ENCODE results near the gene PLN. TPM values are rescaled to one million over a fixed set of nuclear protein-coding genes. Genes with fewer than 3 reads are reported as not detected.

Gene PLN
- total and polyA plus RNA-seq, 9 of the 15 experiments (the other 6 are each of a cell fraction or from before 2014, with no cell fraction given), result 0.03 to 0.30 (median 0.03) TPM; not detected in 6

DNA sequence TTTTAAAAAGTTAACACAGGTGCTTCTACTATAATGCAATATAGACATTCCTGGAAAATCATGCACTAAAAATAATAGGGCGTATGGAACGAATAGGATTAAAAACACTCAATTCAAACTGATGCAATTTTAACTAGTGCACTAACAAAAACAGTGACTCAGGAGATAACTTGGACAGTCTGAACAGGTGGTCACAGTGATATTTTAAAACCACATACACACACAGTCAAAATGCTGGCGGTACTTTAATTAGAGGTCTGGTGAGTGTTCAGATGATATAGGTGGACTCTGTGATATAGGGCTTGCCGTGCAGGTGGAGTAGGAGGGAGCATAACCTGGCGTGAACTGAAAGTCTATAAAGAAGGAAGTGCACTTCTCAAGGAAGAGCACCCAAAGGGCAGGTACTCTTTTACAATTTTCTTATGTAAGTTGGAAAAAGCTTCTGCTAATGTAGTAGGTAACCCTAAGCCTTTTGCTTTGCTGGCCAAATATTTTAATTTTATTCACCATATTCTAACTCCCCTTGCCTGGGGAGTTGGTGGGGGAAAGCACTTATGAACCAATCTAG lies 41.9 kb upstream of the PLN start:
- 3% methylated on average over 5 of the region's 5 CpGs for WGBS (ENCODE audit: insufficient coverage, low coverage, missing lambda C conversion rate)
- H3K27me3 ChIP-seq (ENCODE audit: control insufficient read depth in 2 of 2, insufficient read depth in 2 of 2, low read length in 2 of 2), result no peaks in the 10 kb centered on the region
- POLR2A ChIA-PET, result no interaction called here
- H3K4me1 ChIP-seq (replicated peaks in 1 of 2; ENCODE audit: control insufficient read depth in 2 of 2, insufficient read depth in 2 of 2, low read length in 2 of 2), result peaks cover 3 to 12% of the 10 kb centered on the region in 2 experiments; a peak in 2 of 5 replicates
- H3K36me3 ChIP-seq (ENCODE audit: control insufficient read depth, insufficient read depth, low read length), result peaks cover 6% of the 10 kb centered on the region; the same call in 2 of the 3 replicates
- H3K79me2 ChIP-seq (ENCODE audit: control insufficient read depth, insufficient read depth, low read length), result no peaks in the 10 kb centered on the region
- H4K20me1 ChIP-seq (replicated peaks; ENCODE audit: control insufficient read depth, insufficient read depth, low read length), result no peaks in the 10 kb centered on the region
- H3K4me2 ChIP-seq (ENCODE audit: insufficient read depth, low read length), result 0 out of 2 replicates have a peak overlapping the region, but pooled peaks have one; percentile 9
- ATAC-seq, result peak; percentile 92
- H3K27ac ChIP-seq (ENCODE audit: extremely low read depth, low read depth, low read length), result no peak overlapping the region; the same call in 2 of the 3 replicates
- intact Hi-C loops (cut with micrococcal nuclease) (loop anchor here (5.0 kb wide), 1 partner anchor 99 kb away; no protein-coding TSS in a partner anchor), in situ Hi-C loops (cut with MboI) (no loop called here)
- no peak overlapping the region for H3K4me3 ChIP-seq
- no peak for FAIRE-seq
- no peak overlapping the region for H2AFZ ChIP-seq (ENCODE audit: low read depth, low read length)
- H3K9me1 ChIP-seq (ENCODE audit: control insufficient read depth, insufficient read depth, low read length), result no peaks in the 10 kb centered on the region
- no peaks in the 10 kb centered on the region for H3K9me3 ChIP-seq (replicated peaks; ENCODE audit: control insufficient read depth, insufficient read depth, low read depth, low read length)
- no peak overlapping the region for H3K9ac ChIP-seq (ENCODE audit: insufficient read depth in 1 of 2, low read depth in 2 of 2, low read length in 2 of 2)
- peak; percentile 10 to 46 (median 21) for DNase-seq (ENCODE audit: extremely low read depth in 1 of 4, low spot score in 3 of 4)
- CTCF ChIA-PET (ENCODE audit: low intra/inter-chr PET ratio), result no interaction called here
- BruUV-seq (replicated peaks), result no TSS peak
- TF ChIP-seq CBFA2T3 (IDR thresholded peaks at IDR 0.05), result peak; percentile 76
- no peak for TF ChIP-seq ZNF134 (CRISPR knock-in tag; conservative IDR thresholded peaks at IDR 0.05)
- peak; percentile 84 for TF ChIP-seq ARID1B (IDR thresholded peaks at IDR 0.05)
- TF ChIP-seq ZNF589 (CRISPR knock-in tag; IDR thresholded peaks at IDR 0.05; ENCODE audit: low read depth), result no peak
- TF ChIP-seq C11orf30 (IDR thresholded peaks at IDR 0.05; ENCODE audit: low read depth), result peak; percentile 70; the same call in 1 of the 2 replicates
- no peak for TF ChIP-seq KDM4B (IDR thresholded peaks at IDR 0.05; ENCODE audit: borderline replicate concordance in 2 of 2, low read depth in 1 of 2)
- TF ChIP-seq TEAD4 (IDR thresholded peaks at IDR 0.05; ENCODE audit: low read length), result peak; percentile 81
- TF ChIP-seq TEAD4 (CRISPR knock-in tag; IDR thresholded peaks at IDR 0.05; ENCODE audit: borderline replicate concordance), result no peak
- peak; percentile 46 for TF ChIP-seq MTA2 (IDR thresholded peaks at IDR 0.05; ENCODE audit: low read depth)
- peak; percentile 80; the same call in 1 of the 2 replicates for TF ChIP-seq SMARCA4 (IDR thresholded peaks at IDR 0.05)
- peak; percentile 55; the same call in 1 of the 2 replicates for TF ChIP-seq CBFA2T2 (conservative IDR thresholded peaks at IDR 0.05)
- no peak for TF ChIP-seq BCLAF1 (IDR thresholded peaks at IDR 0.05; ENCODE audit: borderline replicate concordance in 1 of 2, control insufficient read depth in 1 of 2, low read depth in 2 of 2, low read length in 1 of 2)
- no peak for TF ChIP-seq BDP1 (IDR thresholded peaks at IDR 0.05; ENCODE audit: insufficient read depth, insufficient read length)
- TF ChIP-seq ZEB2 (IDR thresholded peaks at IDR 0.05), result peak; percentile 80
- no peak for TF ChIP-seq CBX1 (IDR thresholded peaks at IDR 0.05; ENCODE audit: low read depth)
- peak; percentile 1 for TF ChIP-seq BRD9 (IDR thresholded peaks at IDR 0.05; ENCODE audit: low read depth, partially characterized antibody)
- peak; percentile 74 for TF ChIP-seq DPF2 (IDR thresholded peaks at IDR 0.05)
- peak; percentile 26; the same call in 1 of the 2 replicates for TF ChIP-seq JUND (IDR thresholded peaks at IDR 0.05; ENCODE audit: borderline replicate concordance, low read depth, low read length)
- no peak for TF ChIP-seq JUND (tag; IDR thresholded peaks at IDR 0.05; ENCODE audit: borderline replicate concordance, low read depth, low read length)
- TF ChIP-seq ZKSCAN1 (IDR thresholded peaks at IDR 0.05; ENCODE audit: low read depth, low read length), result no peak
- TF ChIP-seq ZNF165 (CRISPR knock-in tag; IDR thresholded peaks at IDR 0.05; ENCODE audit: borderline replicate concordance), result no peak
- TF ChIP-seq TGIF2 (CRISPR knock-in tag; IDR thresholded peaks at IDR 0.05), result no peak
- peak; percentile 65; the same call in 1 of the 2 replicates for TF ChIP-seq ZNF316 (IDR thresholded peaks at IDR 0.05)
- no peak for TF ChIP-seq LARP7 (IDR thresholded peaks at IDR 0.05)
- TF ChIP-seq ATF1 (CRISPR knock-in tag; IDR thresholded peaks at IDR 0.05), result no peak
- 0 out of 2 replicates have a peak, but pooled peaks have one; percentile 8 for TF ChIP-seq ATF1 (tag; IDR thresholded peaks at IDR 0.05)
